H9 (cell line): ENCODE results near the gene CELSR2. TPM values are rescaled to one million over a fixed set of nuclear protein-coding genes. Genes with fewer than 3 reads are reported as not detected.

Source experiments
- DNase-seq: peaks from one replicate; pipeline ENCODE4 v3.0.0-alpha.2; 2017
- H2AFZ ChIP-seq: one replicate; pipeline ENCODE4 v1.6.1; 2013; ENCODE audit warnings: mild to moderate bottlenecking, low read length, control low read depth, moderate library complexity
- H2AK5ac ChIP-seq: 2 replicates; pipeline ENCODE4 v1.6.1; 2013; ENCODE audit warnings: low read length, control low read depth, mixed read lengths; ENCODE audit not compliant: insufficient read length
- H2BK120ac ChIP-seq: one replicate; pipeline ENCODE4 v1.6.1; 2013; ENCODE audit warnings: low read depth, mild to moderate bottlenecking, low read length, control low read depth, inconsistent platforms; ENCODE audit not compliant: poor library complexity, severe bottlenecking
- H2BK12ac ChIP-seq: 2 replicates; pipeline ENCODE4 v1.6.1; 2013; ENCODE audit warnings: low read length, control low read depth, mixed read lengths, low read depth; ENCODE audit not compliant: insufficient read length
- H2BK15ac ChIP-seq: 2 replicates; pipeline ENCODE4 v1.6.1; 2013; ENCODE audit warnings: low read depth, low read length, control low read depth
- H2BK20ac ChIP-seq: one replicate; pipeline ENCODE4 v1.6.1; 2013; ENCODE audit warnings: low read depth, mild to moderate bottlenecking, low read length, control low read depth, inconsistent platforms; ENCODE audit not compliant: poor library complexity, severe bottlenecking
- H2BK5ac ChIP-seq: 2 replicates; pipeline ENCODE4 v1.6.1; 2013; ENCODE audit warnings: low read length, control low read depth, mixed read lengths; ENCODE audit not compliant: insufficient read length
- H3K14ac ChIP-seq: 2 replicates; pipeline ENCODE4 v1.6.1; 2013; ENCODE audit warnings: low read length, control low read depth; ENCODE audit not compliant: insufficient read depth
- H3K18ac ChIP-seq: 2 replicates; pipeline ENCODE4 v1.6.1; 2013; ENCODE audit warnings: low read depth, mild to moderate bottlenecking, mixed read lengths, low read length, control low read depth; ENCODE audit not compliant: insufficient read length
- H3K23ac ChIP-seq: 2 replicates; pipeline ENCODE4 v1.6.1; 2013; ENCODE audit warnings: low read length, control low read depth, mixed read lengths, low read depth; ENCODE audit not compliant: insufficient read length
- H3K23me2 ChIP-seq: 2 replicates; pipeline ENCODE4 v1.6.1; 2013; ENCODE audit warnings: low read depth, mild to moderate bottlenecking, mixed read lengths, low read length, control low read depth; ENCODE audit not compliant: insufficient read length, poor library complexity, severe bottlenecking
- H3K27ac ChIP-seq: 2 replicates; pipeline ENCODE4 v1.5.1; 2013; ENCODE audit warnings: low read length, control low read depth, mixed read lengths, low read depth; ENCODE audit not compliant: insufficient read length
- H3K27me3 ChIP-seq: 2 replicates; pipeline ENCODE4 v1.6.1; 2013; ENCODE audit warnings: low read length, control low read depth, inconsistent platforms; ENCODE audit not compliant: insufficient read depth
- H3K4ac ChIP-seq: 2 replicates; pipeline ENCODE4 v1.6.1; 2013; ENCODE audit warnings: low read depth, mild to moderate bottlenecking, control low read depth, inconsistent platforms, low read length, moderate library complexity
- H3K4me1 ChIP-seq: 2 replicates; pipeline ENCODE4 v1.6.1; 2013; ENCODE audit warnings: low read length, control low read depth, inconsistent platforms; ENCODE audit not compliant: insufficient read depth
- H3K4me2 ChIP-seq: 2 replicates; pipeline ENCODE4 v1.6.1; 2013; ENCODE audit warnings: low read length, control low read depth, mixed read lengths; ENCODE audit not compliant: insufficient read length, insufficient read depth
- H3K56ac ChIP-seq: 2 replicates; pipeline ENCODE4 v1.6.1; 2013; ENCODE audit warnings: low read depth, mild to moderate bottlenecking, mixed read lengths, low read length, control low read depth; ENCODE audit not compliant: insufficient read length
- H3K79me1 ChIP-seq: 2 replicates; pipeline ENCODE4 v1.6.1; 2013; ENCODE audit warnings: low read depth, mild to moderate bottlenecking, moderate library complexity, low read length, control low read depth, inconsistent platforms; ENCODE audit not compliant: insufficient read depth, poor library complexity, severe bottlenecking
- H3K79me2 ChIP-seq: 2 replicates; pipeline ENCODE4 v1.6.1; 2013; ENCODE audit warnings: low read length, control low read depth, inconsistent platforms; ENCODE audit not compliant: insufficient read depth
- H3K9ac ChIP-seq: 2 replicates; pipeline ENCODE4 v1.6.1; 2013; ENCODE audit warnings: low read length, control low read depth, mixed read lengths; ENCODE audit not compliant: insufficient read length; ENCODE audit errors: extremely low read depth
- H3K9me3 ChIP-seq: one replicate; pipeline ENCODE4 v1.6.1; 2013; ENCODE audit warnings: low read depth, low read length, inconsistent platforms; ENCODE audit not compliant: control insufficient read depth
- H3T11ph ChIP-seq: one replicate; pipeline ENCODE4 v1.6.1; 2013; ENCODE audit warnings: mild to moderate bottlenecking, low read length, control low read depth, inconsistent platforms
- H4K20me1 ChIP-seq: one replicate; pipeline ENCODE4 v1.6.1; 2013; ENCODE audit not compliant: control insufficient read depth, insufficient read length, insufficient read depth
- H4K5ac ChIP-seq: 2 replicates; pipeline ENCODE4 v1.6.1; 2013; ENCODE audit warnings: low read depth, mild to moderate bottlenecking, mixed read lengths, low read length, control low read depth; ENCODE audit not compliant: insufficient read length
- H4K8ac ChIP-seq: replicated peaks from 2 replicates; pipeline ENCODE4 v1.6.1; 2013; ENCODE audit warnings: low read length, control low read depth, mixed read lengths, low read depth; ENCODE audit not compliant: insufficient read length
- H4K91ac ChIP-seq: 2 replicates; pipeline ENCODE4 v1.6.1; 2013; ENCODE audit warnings: low read depth, mild to moderate bottlenecking, moderate library complexity, mixed read lengths, low read length, control low read depth; ENCODE audit not compliant: insufficient read length
- H3K27ac Mint-ChIP-seq, 3 experiments: 2 replicates in 2 of 3; 3 replicates in 1 of 3; pipeline ENCODE4 v1.8.0; 2020 to 2021; ENCODE audit warnings: mixed read lengths in 3 of 3, mild to moderate bottlenecking in 1 of 3, moderate library complexity in 1 of 3
- H3K27me3 Mint-ChIP-seq: 2 replicates; pipeline ENCODE4 v1.8.0; 2021; ENCODE audit warnings: low read depth, mild to moderate bottlenecking, moderate library complexity, mixed read lengths
- H3K36me3 Mint-ChIP-seq, 3 experiments: 2 replicates in 2 of 3; 3 replicates in 1 of 3; pipeline ENCODE4 v1.8.0; 2020 to 2021; ENCODE audit warnings: low read depth in 3 of 3, mixed read lengths in 3 of 3; ENCODE audit not compliant: insufficient read depth in 1 of 3
- H3K4me1 Mint-ChIP-seq, 2 experiments: 2 replicates each; pipeline ENCODE4 v1.8.0; 2020; ENCODE audit warnings: mixed read lengths in 2 of 2
- H3K4me3 Mint-ChIP-seq, 2 experiments: 2 replicates in 1 of 2; 3 replicates in 1 of 2; pipeline ENCODE4 v1.8.0; 2020 to 2021; ENCODE audit warnings: mild to moderate bottlenecking in 2 of 2, mixed read lengths in 2 of 2, moderate library complexity in 1 of 2
- H3K9me3 Mint-ChIP-seq, 2 experiments: 2 replicates in 1 of 2; 3 replicates in 1 of 2; pipeline ENCODE4 v1.8.0; 2020; ENCODE audit warnings: mild to moderate bottlenecking in 2 of 2, mixed read lengths in 2 of 2, moderate library complexity in 1 of 2
- CTCF ChIP-seq: fragments of 200-600 bp; sonication (generic); conservative IDR thresholded peaks from 3 replicates; pipeline ENCODE4 v1.8.0; 2021; ENCODE audit warnings: antibody characterized with exemption, mild to moderate bottlenecking
- WGBS: extraction: QIAGEN DNeasy Blood & Tissue Kit; methylation state at CpG from one replicate; pipeline ENCODE4 v1.1.7; 2013; ENCODE audit warnings: missing lambda C conversion rate, low lambda C conversion rate, mixed read lengths; ENCODE audit not compliant: insufficient read length; ENCODE audit errors: extremely low coverage; 5-methylcytosine and 5-hydroxymethylcytosine counted together
- total RNA-seq: library from RNA; stranded (reverse); gene quantifications from 2 replicates; pipeline ENCODE4 v1.2.1, GENCODE V29; 2021

CELSR2 gene
- total RNA-seq, 1 experiment from 2014 or later: 29.2 TPM

GRCh38 chr1:109280862-109281261 lies 31.5 kb downstream of the CELSR2 start:
- H4K20me1 ChIP-seq: no peaks in the 10 kb centered on the region
- peak overlapping the region in 1 of 2 experiments; percentile 99; a peak in 1 of 5 replicates for H3K4me3 Mint-ChIP-seq
- H3K4me2 ChIP-seq: no peak overlapping the region
- H2AFZ ChIP-seq: no peak overlapping the region
- no peak overlapping the region; a peak in 1 of 7 replicates for H3K27ac Mint-ChIP-seq
- H4K5ac ChIP-seq: no peak overlapping the region
- H3K36me3 Mint-ChIP-seq: peaks cover 18 to 31% (median 30%) of the 10 kb centered on the region in 3 experiments
- no peak overlapping the region for H2BK20ac ChIP-seq
- no peak overlapping the region for H2AK5ac ChIP-seq
- H3K14ac ChIP-seq: no peak overlapping the region
- no peak for DNase-seq
- no peak for TF ChIP-seq CTCF
- no peak overlapping the region for H4K8ac ChIP-seq
- H3T11ph ChIP-seq: no peak overlapping the region
- no peak overlapping the region for H4K91ac ChIP-seq
- peaks cover 2% of the 10 kb centered on the region; the same call in 1 of the 2 replicates for H3K79me2 ChIP-seq
- H3K9me3 ChIP-seq: no peaks in the 10 kb centered on the region
- no peaks in the 10 kb centered on the region for H3K27me3 ChIP-seq
- H3K9me3 Mint-ChIP-seq: no peaks in the 10 kb centered on the region; a peak in 2 of 5 replicates
- H3K4me1 Mint-ChIP-seq: peaks cover 38 to 47% of the 10 kb centered on the region in 2 experiments
- no peak overlapping the region for H3K23ac ChIP-seq
- no peak overlapping the region for H3K18ac ChIP-seq
- peaks cover 3% of the 10 kb centered on the region; the same call in 1 of the 2 replicates for H3K4me1 ChIP-seq
- no peak overlapping the region for H2BK120ac ChIP-seq
- H2BK15ac ChIP-seq: no peak overlapping the region
- peaks cover 5% of the 10 kb centered on the region for H3K79me1 ChIP-seq
- peaks cover 13% of the 10 kb centered on the region for H3K23me2 ChIP-seq
- H2BK12ac ChIP-seq: no peak overlapping the region
- H3K4ac ChIP-seq: no peak overlapping the region
- H2BK5ac ChIP-seq: no peak overlapping the region
- H3K27me3 Mint-ChIP-seq: no peaks in the 10 kb centered on the region
- no peak overlapping the region for H3K56ac ChIP-seq
- WGBS: no CpG with 5 or more reads among the region's 12 CpGs
- H3K27ac ChIP-seq: no peak overlapping the region
- H3K9ac ChIP-seq: no peak overlapping the region
